ENCODE measurements around the gene CALML6. TPM values are rescaled to one million over a fixed set of nuclear protein-coding genes. Genes with fewer than 3 reads are reported as not detected.

Gene CALML6
- total and polyA plus RNA-seq, 2 of the 4 experiments (the other 2 are of a cell fraction): 0.91 TPM; not detected in 1

DNA sequence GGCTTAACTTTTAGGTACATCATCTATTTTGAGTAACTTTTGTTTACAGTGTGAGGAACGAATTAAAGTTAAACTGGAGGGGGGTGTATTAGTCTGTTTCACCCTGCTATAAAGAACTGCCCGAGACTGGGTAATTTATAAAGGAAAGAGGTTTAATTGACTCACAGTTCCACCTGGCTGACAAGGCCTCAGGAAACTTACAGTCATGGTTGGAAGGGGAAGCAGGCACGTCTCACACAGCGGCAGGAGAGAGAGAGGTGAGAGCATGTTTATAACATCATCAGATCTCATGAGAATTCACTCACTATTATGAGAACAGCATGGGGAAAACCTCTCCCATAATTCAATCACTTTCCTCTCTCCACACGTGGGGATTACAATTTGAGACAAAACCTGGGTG lies 35.9 kb downstream of the CALML6 start:
- Histone ChIP-seq H3K9me3 (ENCODE audit: control insufficient read depth, insufficient read depth, low read length) (no peaks in the 10 kb centered on the region), H4K20me1 (ENCODE audit: insufficient read depth, low read length) (no peaks in the 10 kb centered on the region), H3K4me1 (ENCODE audit: control insufficient read depth, insufficient read depth, low read length) (no peaks in the 10 kb centered on the region), H3K27me3 (ENCODE audit: control insufficient read depth, insufficient read depth, low read length) (peaks cover 38% of the 10 kb centered on the region), H2AFZ (replicated peaks; ENCODE audit: low read length, poor library complexity) (no peak overlapping the region), H3K9me1 (ENCODE audit: insufficient read depth, low read length) (no peaks in the 10 kb centered on the region), H2BK120ac (ENCODE audit: low read depth, low read length) (no peak overlapping the region), H4K5ac (ENCODE audit: low read depth, low read length) (no peak overlapping the region), H3K23ac (ENCODE audit: low read depth, low read length) (no peak overlapping the region), H3K4ac (ENCODE audit: low read depth, low read length) (no peak overlapping the region), H2AK5ac (ENCODE audit: low read depth, low read length) (no peak overlapping the region), H2BK15ac (ENCODE audit: low read depth, low read length) (no peak overlapping the region), H3K27ac (ENCODE audit: insufficient read depth, low read length) (no peak overlapping the region), H3K4me3 (ENCODE audit: insufficient read depth, low read depth, low read length) (no peak overlapping the region), H3K18ac (ENCODE audit: low read depth, low read length) (no peak overlapping the region), H3K36me3 (ENCODE audit: control insufficient read depth, insufficient read depth, low read length) (no peaks in the 10 kb centered on the region), H4K8ac (ENCODE audit: low read depth in 2 of 2, low read length in 2 of 2) (no peak overlapping the region), H2AK9ac (replicated peaks; ENCODE audit: low read depth, low read length, poor library complexity) (no peak overlapping the region), H3K9ac (ENCODE audit: low read depth, low read length) (no peak overlapping the region), H3K56ac (ENCODE audit: extremely low read depth, insufficient read depth, low read length) (no peak overlapping the region), H2BK20ac (ENCODE audit: low read depth, low read length) (no peak overlapping the region), H3K14ac (replicated peaks; ENCODE audit: low read depth, low read length) (no peak overlapping the region), H3K79me1 (ENCODE audit: low read depth in 1 of 2, low read length in 2 of 2) (no peaks in the 10 kb centered on the region), H2BK5ac (ENCODE audit: low read depth, low read length, poor library complexity, severe bottlenecking) (no peak overlapping the region), H3K4me2 (ENCODE audit: low read depth, low read length) (no peak overlapping the region), H4K91ac (ENCODE audit: insufficient read depth, low read depth, low read length) (no peak overlapping the region)
- no TSS peak for BruUV-seq (replicated peaks)
- ChIA-PET POLR2A (ENCODE audit: unreplicated experiment) (no interaction called here), CTCF (no interaction called here)
- intact Hi-C loops (cut with micrococcal nuclease) (no loop called here), dilution Hi-C loops (cut with HindIII; ENCODE audit: low sequenced_read_pairs, unreplicated experiment) (no loop called here), in situ Hi-C loops (cut with MboI; ENCODE audit: low sequenced_read_pairs) (loop anchor here (10.0 to 25.0 kb wide), 2 partner anchors 94 to 411 kb away; no protein-coding TSS in a partner anchor)
- no CpG with 5 or more reads among the region's 5 CpGs for WGBS, 2 experiments (ENCODE audit: extremely low coverage in 2 of 2, insufficient read length in 1 of 2)
- ATAC-seq (ENCODE audit: low read depth) (no peak), DNase-seq (no peak)
- no peak for TF ChIP-seq CEBPB (IDR thresholded peaks at IDR 0.05; ENCODE audit: low read depth, low read length)
- no peak for TF ChIP-seq MXI1 (IDR thresholded peaks at IDR 0.05; ENCODE audit: borderline replicate concordance, low read depth, low read length)
- TF ChIP-seq MAFK (IDR thresholded peaks at IDR 0.05; ENCODE audit: low read depth, low read length): no peak
- no peak for TF ChIP-seq MAZ (IDR thresholded peaks at IDR 0.05; ENCODE audit: borderline replicate concordance, low read depth, low read length)
- no peak for TF ChIP-seq BHLHE40 (IDR thresholded peaks at IDR 0.05; ENCODE audit: low read depth, low read length)
- no peak for TF ChIP-seq FOS (IDR thresholded peaks at IDR 0.05; ENCODE audit: low read depth, low read length)
- no peak for TF ChIP-seq POLR2A (IDR thresholded peaks at IDR 0.05; ENCODE audit: low read depth, low read length)
- TF ChIP-seq, protein P1, sequence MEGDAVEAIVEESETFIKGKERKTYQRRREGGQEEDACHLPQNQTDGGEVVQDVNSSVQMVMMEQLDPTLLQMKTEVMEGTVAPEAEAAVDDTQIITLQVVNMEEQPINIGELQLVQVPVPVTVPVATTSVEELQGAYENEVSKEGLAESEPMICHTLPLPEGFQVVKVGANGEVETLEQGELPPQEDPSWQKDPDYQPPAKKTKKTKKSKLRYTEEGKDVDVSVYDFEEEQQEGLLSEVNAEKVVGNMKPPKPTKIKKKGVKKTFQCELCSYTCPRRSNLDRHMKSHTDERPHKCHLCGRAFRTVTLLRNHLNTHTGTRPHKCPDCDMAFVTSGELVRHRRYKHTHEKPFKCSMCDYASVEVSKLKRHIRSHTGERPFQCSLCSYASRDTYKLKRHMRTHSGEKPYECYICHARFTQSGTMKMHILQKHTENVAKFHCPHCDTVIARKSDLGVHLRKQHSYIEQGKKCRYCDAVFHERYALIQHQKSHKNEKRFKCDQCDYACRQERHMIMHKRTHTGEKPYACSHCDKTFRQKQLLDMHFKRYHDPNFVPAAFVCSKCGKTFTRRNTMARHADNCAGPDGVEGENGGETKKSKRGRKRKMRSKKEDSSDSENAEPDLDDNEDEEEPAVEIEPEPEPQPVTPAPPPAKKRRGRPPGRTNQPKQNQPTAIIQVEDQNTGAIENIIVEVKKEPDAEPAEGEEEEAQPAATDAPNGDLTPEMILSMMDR (conservative IDR thresholded peaks at IDR 0.05; ENCODE audit: low read depth, low read length): no peak
- TF ChIP-seq, protein P2, sequence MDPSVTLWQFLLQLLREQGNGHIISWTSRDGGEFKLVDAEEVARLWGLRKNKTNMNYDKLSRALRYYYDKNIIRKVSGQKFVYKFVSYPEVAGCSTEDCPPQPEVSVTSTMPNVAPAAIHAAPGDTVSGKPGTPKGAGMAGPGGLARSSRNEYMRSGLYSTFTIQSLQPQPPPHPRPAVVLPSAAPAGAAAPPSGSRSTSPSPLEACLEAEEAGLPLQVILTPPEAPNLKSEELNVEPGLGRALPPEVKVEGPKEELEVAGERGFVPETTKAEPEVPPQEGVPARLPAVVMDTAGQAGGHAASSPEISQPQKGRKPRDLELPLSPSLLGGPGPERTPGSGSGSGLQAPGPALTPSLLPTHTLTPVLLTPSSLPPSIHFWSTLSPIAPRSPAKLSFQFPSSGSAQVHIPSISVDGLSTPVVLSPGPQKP (IDR thresholded peaks at IDR 0.05; ENCODE audit: borderline replicate concordance, low read depth, low read length): no peak
- no peak for TF ChIP-seq CHD1 (IDR thresholded peaks at IDR 0.05; ENCODE audit: low read depth, low read length)
- no peak for TF ChIP-seq NFE2L2 (IDR thresholded peaks at IDR 0.05; ENCODE audit: low read depth, low read length)
- no peak for TF ChIP-seq RFX5 (IDR thresholded peaks at IDR 0.05; ENCODE audit: low read depth, low read length)
- no peak for TF ChIP-seq RCOR1 (IDR thresholded peaks at IDR 0.05; ENCODE audit: insufficient replicate concordance, low read length)
- TF ChIP-seq RAD21 (IDR thresholded peaks at IDR 0.05; ENCODE audit: low read length): no peak
- TF ChIP-seq, protein P3, sequence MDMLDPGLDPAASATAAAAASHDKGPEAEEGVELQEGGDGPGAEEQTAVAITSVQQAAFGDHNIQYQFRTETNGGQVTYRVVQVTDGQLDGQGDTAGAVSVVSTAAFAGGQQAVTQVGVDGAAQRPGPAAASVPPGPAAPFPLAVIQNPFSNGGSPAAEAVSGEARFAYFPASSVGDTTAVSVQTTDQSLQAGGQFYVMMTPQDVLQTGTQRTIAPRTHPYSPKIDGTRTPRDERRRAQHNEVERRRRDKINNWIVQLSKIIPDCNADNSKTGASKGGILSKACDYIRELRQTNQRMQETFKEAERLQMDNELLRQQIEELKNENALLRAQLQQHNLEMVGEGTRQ (IDR thresholded peaks at IDR 0.05; ENCODE audit: low read depth, low read length): no peak
- no peak for TF ChIP-seq SMC3 (IDR thresholded peaks at IDR 0.05; ENCODE audit: low read depth, low read length)

All from IMR-90 (cell line).